GM10266 (cell line): ENCODE results near the gene VCL.

Experiments
- DNase-seq: peaks from one replicate; pipeline ENCODE4 v3.0.0; 2012; ENCODE audit errors: extremely low spot score
- TF ChIP-seq, protein P1 (sequence below): IDR thresholded peaks from 2 replicates; pipeline ENCODE4 v1.5.1; 2012; ENCODE audit warnings: mild to moderate bottlenecking, low read depth; ENCODE audit not compliant: control insufficient read depth, insufficient read depth; ENCODE audit errors: missing control alignments

Gene VCL

DNA sequence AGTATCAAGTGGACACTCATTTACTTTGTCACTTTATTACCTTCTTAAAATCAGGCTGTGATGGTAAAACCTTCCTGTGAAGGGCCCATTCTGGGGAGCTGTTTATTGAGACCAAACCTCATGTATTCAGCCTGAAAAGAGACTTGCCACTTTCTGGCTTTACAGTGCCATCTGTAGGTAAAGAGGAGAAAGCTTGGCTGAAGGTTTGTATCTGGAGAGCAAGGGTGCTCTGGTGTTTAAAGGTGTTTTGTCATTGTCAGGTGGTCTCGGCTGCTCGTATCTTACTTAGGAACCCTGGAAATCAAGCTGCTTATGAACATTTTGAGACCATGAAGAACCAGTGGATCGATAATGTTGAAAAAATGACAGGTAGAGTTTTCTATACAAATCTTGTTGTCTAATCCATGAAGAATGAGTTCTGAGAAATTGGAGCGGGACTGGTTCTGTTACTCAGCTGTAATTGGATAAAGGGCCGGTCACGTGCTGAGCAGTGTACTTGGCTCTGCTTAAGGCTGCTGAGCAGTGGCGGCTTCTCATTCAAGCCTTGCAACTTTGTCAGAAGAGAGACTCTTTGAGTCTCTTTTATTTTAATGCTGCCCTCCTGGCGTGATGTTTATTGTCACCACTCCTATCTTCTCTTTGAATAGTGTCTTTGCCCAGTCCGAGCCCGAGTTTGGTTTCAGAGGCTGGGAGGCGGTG is 105.8 kb downstream of the VCL start:
- TF ChIP-seq, protein P1, sequence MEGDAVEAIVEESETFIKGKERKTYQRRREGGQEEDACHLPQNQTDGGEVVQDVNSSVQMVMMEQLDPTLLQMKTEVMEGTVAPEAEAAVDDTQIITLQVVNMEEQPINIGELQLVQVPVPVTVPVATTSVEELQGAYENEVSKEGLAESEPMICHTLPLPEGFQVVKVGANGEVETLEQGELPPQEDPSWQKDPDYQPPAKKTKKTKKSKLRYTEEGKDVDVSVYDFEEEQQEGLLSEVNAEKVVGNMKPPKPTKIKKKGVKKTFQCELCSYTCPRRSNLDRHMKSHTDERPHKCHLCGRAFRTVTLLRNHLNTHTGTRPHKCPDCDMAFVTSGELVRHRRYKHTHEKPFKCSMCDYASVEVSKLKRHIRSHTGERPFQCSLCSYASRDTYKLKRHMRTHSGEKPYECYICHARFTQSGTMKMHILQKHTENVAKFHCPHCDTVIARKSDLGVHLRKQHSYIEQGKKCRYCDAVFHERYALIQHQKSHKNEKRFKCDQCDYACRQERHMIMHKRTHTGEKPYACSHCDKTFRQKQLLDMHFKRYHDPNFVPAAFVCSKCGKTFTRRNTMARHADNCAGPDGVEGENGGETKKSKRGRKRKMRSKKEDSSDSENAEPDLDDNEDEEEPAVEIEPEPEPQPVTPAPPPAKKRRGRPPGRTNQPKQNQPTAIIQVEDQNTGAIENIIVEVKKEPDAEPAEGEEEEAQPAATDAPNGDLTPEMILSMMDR = peak; percentile 62

DNA sequence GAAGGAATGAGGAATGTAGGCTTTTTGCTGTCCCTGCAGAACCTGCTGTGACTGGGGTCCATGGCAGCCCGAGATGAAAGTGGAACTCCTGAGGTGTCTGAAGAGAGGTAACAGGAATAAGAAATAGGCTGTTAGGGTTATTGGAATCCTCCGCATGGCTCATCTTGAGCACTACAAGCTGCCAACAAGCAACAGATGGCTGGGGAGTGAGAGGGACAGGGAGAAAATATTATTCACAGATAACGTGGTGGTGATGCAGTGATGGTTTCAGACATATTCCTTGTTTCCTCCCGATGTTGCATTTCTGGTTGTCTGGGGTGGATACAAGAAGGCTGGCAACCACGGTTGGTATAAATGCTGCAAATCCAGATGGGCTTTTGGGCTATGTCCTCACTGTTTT is 106.6 kb downstream of the VCL start:
- TF ChIP-seq, protein P1 = no peak
- no peak for DNase-seq

More for the DNA sequence above, 105.8 kb downstream of the VCL start:
- peak; percentile 48 for DNase-seq

DNA sequence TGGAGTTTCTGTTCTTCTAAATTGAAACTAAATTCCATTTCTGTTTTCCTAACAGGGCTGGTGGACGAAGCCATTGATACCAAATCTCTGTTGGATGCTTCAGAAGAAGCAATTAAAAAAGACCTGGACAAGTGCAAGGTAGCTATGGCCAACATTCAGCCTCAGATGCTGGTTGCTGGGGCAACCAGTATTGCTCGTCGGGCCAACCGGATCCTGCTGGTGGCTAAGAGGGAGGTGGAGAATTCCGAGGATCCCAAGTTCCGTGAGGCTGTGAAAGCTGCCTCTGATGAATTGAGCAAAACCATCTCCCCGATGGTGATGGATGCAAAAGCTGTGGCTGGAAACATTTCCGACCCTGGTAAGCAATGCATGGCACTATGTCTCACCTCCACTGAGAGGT is 107.1 kb downstream of the VCL start:
- TF ChIP-seq, protein P1 = no peak
- DNase-seq = no peak

DNA sequence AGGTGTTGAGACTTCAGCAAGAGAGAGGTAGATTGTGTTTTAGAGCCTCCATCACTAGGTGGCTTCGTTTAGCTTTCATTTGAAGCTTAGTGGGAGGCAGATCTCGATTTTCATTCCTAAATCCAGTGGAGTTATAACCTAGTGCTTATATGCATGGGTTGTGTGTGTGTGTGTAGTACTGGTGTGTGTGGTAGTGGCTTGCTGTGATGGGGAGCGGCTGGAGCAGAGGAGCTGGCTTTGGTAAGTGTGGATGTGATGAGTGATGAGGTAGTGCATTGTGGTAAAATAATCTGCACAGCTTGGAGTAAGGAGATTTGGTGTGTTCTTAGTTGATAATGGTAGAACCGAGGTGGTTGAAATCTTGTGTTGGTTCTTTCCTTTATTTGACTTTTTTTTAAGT is 109.5 kb downstream of the VCL start:
- no peak for DNase-seq
- TF ChIP-seq, protein P1 = no peak

DNA sequence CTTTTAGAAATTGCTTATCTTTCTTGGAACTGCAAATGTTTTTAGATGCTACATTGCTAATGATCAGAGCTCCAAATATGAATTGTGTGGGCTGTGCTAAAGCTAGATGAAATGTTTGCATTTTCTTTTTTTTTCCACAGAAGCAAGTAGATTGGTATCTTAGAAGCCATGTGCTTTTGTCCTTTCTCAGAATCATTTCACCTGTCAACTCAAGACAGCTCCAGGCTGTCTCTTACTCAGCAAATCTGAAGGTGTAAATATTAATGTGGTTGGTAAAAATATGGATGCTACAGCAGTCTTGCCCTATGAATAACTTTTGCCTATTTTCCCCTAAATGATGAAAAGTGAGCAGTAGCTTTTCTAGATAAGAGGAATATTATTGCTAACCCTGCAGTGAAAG is 111.5 kb downstream of the VCL start:
- no peak for DNase-seq
- TF ChIP-seq, protein P1 = no peak

DNA sequence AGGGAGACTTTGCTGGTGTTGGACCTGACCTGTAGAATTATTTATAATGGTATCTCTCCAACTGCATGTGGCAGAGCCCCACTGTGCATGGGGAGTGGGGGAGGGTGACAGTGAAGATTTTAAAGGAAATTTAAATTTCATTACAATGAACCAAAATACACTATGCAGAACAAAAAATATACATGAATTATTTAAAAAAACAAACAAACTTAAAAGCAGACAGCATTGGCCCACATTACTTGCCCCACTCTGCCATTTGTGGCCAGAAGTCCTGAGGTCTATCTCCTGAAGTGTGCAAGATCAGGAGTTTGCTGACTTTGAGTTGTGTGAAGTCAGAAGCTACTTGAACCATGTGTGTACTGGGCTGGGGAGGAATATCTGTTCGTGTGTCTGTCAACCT is 112.2 kb downstream of the VCL start:
- no peak for DNase-seq
- TF ChIP-seq, protein P1 = no peak

DNA sequence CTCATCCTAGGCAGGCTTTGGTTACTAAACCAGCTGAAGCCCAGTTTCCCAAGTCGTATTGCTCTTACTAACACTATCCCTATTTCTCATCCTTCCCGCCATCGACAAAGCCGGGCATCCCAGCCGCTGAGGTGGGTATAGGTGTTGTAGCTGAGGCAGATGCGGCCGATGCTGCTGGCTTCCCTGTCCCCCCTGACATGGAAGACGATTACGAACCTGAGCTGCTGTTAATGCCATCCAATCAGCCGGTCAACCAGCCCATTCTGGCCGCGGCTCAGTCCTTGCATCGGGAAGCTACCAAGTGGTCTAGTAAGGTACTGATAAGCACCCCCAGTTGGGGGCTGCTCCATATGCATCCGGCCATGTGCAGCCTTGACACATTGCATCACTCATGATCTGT is 113.9 kb downstream of the VCL start:
- no peak for DNase-seq
- TF ChIP-seq, protein P1 = no peak
